ENCODE data around the gene MFAP3.
A peak's percentile ranks its signal among the peaks of the same experiment; 100 is the strongest.
"Not testable (repeated sequence)": the region's sequence is repeated elsewhere in the genome, so short reads cannot be mapped to it uniquely, and the experiment has no call there.

MFAP3 gene

GRCh38 chr5:154038707-154039457 is at the start of gene MFAP3, which contains the start of gene FAM114A2:
TSS of gene MFAP3 (plus strand) at chr5:154038967. CDS start at chr5:154049723, 10,756 bp downstream.
TSS of gene FAM114A2 (minus strand) at chr5:154038910. CDS start at chr5:154034953, 3,957 bp downstream.
- ATAC-seq (peak; percentile 99), DNase-seq (ENCODE audit: low spot score in 2 of 2) (peak; percentile 70 to 93)
- H3K9me3 Mint-ChIP-seq, result no peaks in the 10 kb centered on the region
- H3K36me3 Mint-ChIP-seq, result peaks cover 11% of the 10 kb centered on the region
- H3K4me3 Mint-ChIP-seq, result peak within 1 kb of the TSS; percentile 94
- peak within 1 kb of the TSS; percentile 95 for H3K27ac Mint-ChIP-seq
- peaks cover 45% of the 10 kb centered on the region for H3K4me1 Mint-ChIP-seq

- peaks cover 38% of the 10 kb centered on the region for H3K36me3 Mint-ChIP-seq
Observed at GRCh38 chr5:153991168-153991567, 47.6 kb upstream of the MFAP3 start.

GRCh38 chr5:153998010-153998409 is 40.8 kb upstream of the MFAP3 start:
- no peak for DNase-seq (ENCODE audit: low spot score in 2 of 2)
- H3K36me3 Mint-ChIP-seq, result peaks cover 69% of the 10 kb centered on the region

More at GRCh38 chr5:153991168-153991567, 47.6 kb upstream of the MFAP3 start:
- Mint-ChIP-seq H3K27ac (no peak overlapping the region), H3K4me3 (no peak overlapping the region), H3K9me3 (no peaks in the 10 kb centered on the region), H3K4me1 (no peaks in the 10 kb centered on the region)
- no peak for ATAC-seq
- no peak for DNase-seq (ENCODE audit: low spot score in 2 of 2)

GRCh38 chr5:153998768-153999167 is 40.0 kb upstream of the MFAP3 start:
- no peaks in the 10 kb centered on the region for H3K4me1 Mint-ChIP-seq
- no peak overlapping the region for H3K4me3 Mint-ChIP-seq
- no peak for DNase-seq (ENCODE audit: low spot score in 2 of 2)
- ATAC-seq, result no peak
- H3K27ac Mint-ChIP-seq, result no peak overlapping the region
- H3K9me3 Mint-ChIP-seq, result no peaks in the 10 kb centered on the region
- peaks cover 62% of the 10 kb centered on the region for H3K36me3 Mint-ChIP-seq

More at GRCh38 chr5:153998010-153998409, 40.8 kb upstream of the MFAP3 start:
- no peaks in the 10 kb centered on the region for H3K4me1 Mint-ChIP-seq
- ATAC-seq, result no peak
- H3K27ac Mint-ChIP-seq, result no peak overlapping the region
- H3K4me3 Mint-ChIP-seq, result no peak overlapping the region
- H3K9me3 Mint-ChIP-seq, result no peaks in the 10 kb centered on the region

- Mint-ChIP-seq H3K4me1 (no peaks in the 10 kb centered on the region), H3K27ac (no peak overlapping the region), H3K9me3 (no peaks in the 10 kb centered on the region), H3K4me3 (no peak overlapping the region), H3K36me3 (peaks cover 52% of the 10 kb centered on the region)
- ATAC-seq (no peak), DNase-seq (ENCODE audit: low spot score in 2 of 2) (no peak)
Observed at GRCh38 chr5:153999995-154000394, 38.8 kb upstream of the MFAP3 start.

GRCh38 chr5:154000703-154001102 is 38.1 kb upstream of the MFAP3 start:
- Mint-ChIP-seq H3K9me3 (no peaks in the 10 kb centered on the region), H3K4me1 (no peaks in the 10 kb centered on the region), H3K27ac (no peak overlapping the region), H3K4me3 (no peak overlapping the region), H3K36me3 (peaks cover 52% of the 10 kb centered on the region)
- no peak for ATAC-seq
- DNase-seq (ENCODE audit: low spot score in 2 of 2), result no peak

- H3K4me3 Mint-ChIP-seq, result no peak overlapping the region
- ATAC-seq, result no peak
- H3K9me3 Mint-ChIP-seq, result no peaks in the 10 kb centered on the region
- H3K27ac Mint-ChIP-seq, result no peak overlapping the region
- H3K4me1 Mint-ChIP-seq, result no peaks in the 10 kb centered on the region
- peaks cover 44% of the 10 kb centered on the region for H3K36me3 Mint-ChIP-seq
- no peak for DNase-seq (ENCODE audit: low spot score in 2 of 2)
Observed at GRCh38 chr5:154002093-154002492, 36.7 kb upstream of the MFAP3 start.

GRCh38 chr5:154002511-154003020 is 36.2 kb upstream of the MFAP3 start:
- ATAC-seq, result no peak
- H3K27ac Mint-ChIP-seq, result no peak overlapping the region
- no peak overlapping the region for H3K4me3 Mint-ChIP-seq
- H3K4me1 Mint-ChIP-seq, result no peaks in the 10 kb centered on the region
- DNase-seq (ENCODE audit: low spot score in 2 of 2), result no peak
- H3K36me3 Mint-ChIP-seq, result peaks cover 39% of the 10 kb centered on the region
- H3K9me3 Mint-ChIP-seq, result no peaks in the 10 kb centered on the region

GRCh38 chr5:154005648-154006047 is 33.1 kb upstream of the MFAP3 start:
- ATAC-seq (no peak), DNase-seq (ENCODE audit: low spot score in 2 of 2) (no peak)
- Mint-ChIP-seq H3K27ac (no peak overlapping the region), H3K9me3 (no peaks in the 10 kb centered on the region), H3K4me3 (no peak overlapping the region), H3K36me3 (peaks cover 18% of the 10 kb centered on the region), H3K4me1 (no peaks in the 10 kb centered on the region)

- Mint-ChIP-seq H3K36me3 (peaks cover 13% of the 10 kb centered on the region), H3K4me1 (peaks cover 8% of the 10 kb centered on the region), H3K27ac (no peak overlapping the region), H3K9me3 (no peaks in the 10 kb centered on the region), H3K4me3 (no peak overlapping the region)
- DNase-seq (ENCODE audit: low spot score in 2 of 2), result no peak
- no peak for ATAC-seq
Observed at GRCh38 chr5:154010660-154011059, 28.1 kb upstream of the MFAP3 start.

- no peak for ATAC-seq
- H3K27ac Mint-ChIP-seq, result no peak overlapping the region
- peaks cover 7% of the 10 kb centered on the region for H3K36me3 Mint-ChIP-seq
Observed at GRCh38 chr5:154015071-154015693, 23.6 kb upstream of the MFAP3 start.

GRCh38 chr5:154018919-154019318 is 19.8 kb upstream of the MFAP3 start:
- H3K27ac Mint-ChIP-seq; DNase-seq (ENCODE audit: low spot score in 2 of 2); H3K4me3 Mint-ChIP-seq; H3K9me3 Mint-ChIP-seq; ATAC-seq: not testable (repeated sequence)
- peaks cover 17% of the 10 kb centered on the region for H3K36me3 Mint-ChIP-seq
- H3K4me1 Mint-ChIP-seq, result peaks cover 30% of the 10 kb centered on the region

More at GRCh38 chr5:154015071-154015693, 23.6 kb upstream of the MFAP3 start:
- H3K4me3 Mint-ChIP-seq, result no peak overlapping the region
- peaks cover 22% of the 10 kb centered on the region for H3K4me1 Mint-ChIP-seq
- DNase-seq (ENCODE audit: low spot score in 2 of 2), result no peak
- H3K9me3 Mint-ChIP-seq, result no peaks in the 10 kb centered on the region

GRCh38 chr5:154025951-154026350 is 12.8 kb upstream of the MFAP3 start:
- Mint-ChIP-seq H3K9me3 (no peaks in the 10 kb centered on the region), H3K4me3 (no peak overlapping the region), H3K27ac (no peak overlapping the region), H3K36me3 (peaks cover 61% of the 10 kb centered on the region), H3K4me1 (peaks cover 2% of the 10 kb centered on the region)
- ATAC-seq (no peak), DNase-seq (ENCODE audit: low spot score in 2 of 2) (no peak)

GRCh38 chr5:154031937-154032489 is 6.8 kb upstream of the MFAP3 start:
- H3K36me3 Mint-ChIP-seq, result peaks cover 35% of the 10 kb centered on the region

GRCh38 chr5:154034944-154035343 is 3.8 kb upstream of the MFAP3 start:
- DNase-seq (ENCODE audit: low spot score in 2 of 2), result no peak
- no peak overlapping the region for H3K4me3 Mint-ChIP-seq
- H3K27ac Mint-ChIP-seq, result no peak overlapping the region
- H3K36me3 Mint-ChIP-seq, result peaks cover 22% of the 10 kb centered on the region
- H3K4me1 Mint-ChIP-seq, result peaks cover 23% of the 10 kb centered on the region
- ATAC-seq, result no peak
- H3K9me3 Mint-ChIP-seq, result no peaks in the 10 kb centered on the region

More at GRCh38 chr5:154031937-154032489, 6.8 kb upstream of the MFAP3 start:
- Mint-ChIP-seq H3K4me3 (no peak overlapping the region), H3K27ac (no peak overlapping the region), H3K9me3 (no peaks in the 10 kb centered on the region), H3K4me1 (peaks cover 3% of the 10 kb centered on the region)
- DNase-seq (ENCODE audit: low spot score in 2 of 2) (no peak), ATAC-seq (no peak)
